HG03097 (cell line): ENCODE measurements around the gene PSMB5.

ENCODE experiments used
- ATAC-seq: cut with Tn5 transposase; IDR thresholded peaks from one replicate; pipeline ENCODE4 v1.9.1; 2021; ENCODE audit not compliant: unreplicated experiment, low FRiP score

The PSMB5 gene

GRCh38 chr14:23034498-23035302 lies at the start of gene PSMB5:
TSS of gene PSMB5 (minus strand) at chr14:23034900. CDS start at chr14:23034881, 19 bp downstream.
- peak; percentile 87 for ATAC-seq

GRCh38 chr14:23080474-23080873 lies 45.8 kb upstream of the PSMB5 start:
- no peak for ATAC-seq

- ATAC-seq = no peak
These were observed 45.0 kb upstream of the PSMB5 start for GRCh38 chr14:23079716-23080115.

- ATAC-seq = no peak
These were observed 44.0 kb upstream of the PSMB5 start for GRCh38 chr14:23078692-23079116.

- no peak for ATAC-seq
These were observed 43.3 kb upstream of the PSMB5 start for GRCh38 chr14:23077962-23078361.

GRCh38 chr14:23076785-23077408 lies 42.2 kb upstream of the PSMB5 start:
- ATAC-seq = no peak

- no peak for ATAC-seq
These were observed 40.2 kb upstream of the PSMB5 start for GRCh38 chr14:23074906-23075305.

GRCh38 chr14:23071921-23072539 lies 37.3 kb upstream of the PSMB5 start:
- no peak for ATAC-seq

GRCh38 chr14:23071244-23071920 lies 36.7 kb upstream of the PSMB5 start:
- ATAC-seq = peak; percentile 66

GRCh38 chr14:23070262-23071129 lies 35.8 kb upstream of the PSMB5 start:
- ATAC-seq = no peak

GRCh38 chr14:23069413-23069806 lies 34.7 kb upstream of the PSMB5 start:
- no peak for ATAC-seq

GRCh38 chr14:23068789-23069412 lies 34.2 kb upstream of the PSMB5 start:
- peak; percentile 68 for ATAC-seq

GRCh38 chr14:23067847-23068788 lies 33.4 kb upstream of the PSMB5 start:
- no peak for ATAC-seq

GRCh38 chr14:23066855-23067744 lies 32.4 kb upstream of the PSMB5 start:
- ATAC-seq = no peak

- ATAC-seq = no peak
These were observed 31.7 kb upstream of the PSMB5 start for GRCh38 chr14:23066368-23066767.

GRCh38 chr14:23063601-23064000 lies 28.9 kb upstream of the PSMB5 start:
- no peak for ATAC-seq

- no peak for ATAC-seq
These were observed 27.3 kb upstream of the PSMB5 start for GRCh38 chr14:23062002-23062401.
